Measurements from ENCODE around the gene AMY2B.

DNA sequence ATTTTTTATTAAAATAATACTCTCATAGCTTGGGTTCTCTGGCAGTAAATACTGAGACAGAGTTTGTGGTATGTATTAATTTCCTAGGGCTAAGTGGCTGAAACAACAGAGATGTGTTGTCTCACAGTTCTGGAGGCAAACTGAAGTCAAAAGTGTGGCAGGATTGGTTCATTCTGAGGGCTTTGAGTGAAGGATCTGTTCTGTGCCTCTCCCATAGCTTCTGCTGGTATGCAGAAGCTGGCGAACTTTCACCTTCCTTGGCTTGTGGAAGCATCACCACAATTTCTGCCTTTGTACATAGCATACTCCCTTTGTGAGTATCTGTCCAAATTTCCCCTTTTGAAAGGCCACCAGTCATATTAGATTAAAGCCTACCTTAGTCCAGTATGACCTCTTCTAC, 24.9 kb upstream of the AMY2B start:
- TF ChIP-seq CTCF (IDR thresholded peaks at IDR 0.05), result no peak
- TF ChIP-seq EZH2 (IDR thresholded peaks at IDR 0.05), result no peak
- TF ChIP-seq EZH2phosphoT487 (IDR thresholded peaks at IDR 0.05), result no peak

Data from neural progenitor cell (in vitro differentiated cells).